H9 (cell line): ENCODE data around the gene EMC8. TPM values are rescaled to one million over a fixed set of nuclear protein-coding genes. Genes with fewer than 3 reads are reported as not detected.

Experiments
- DNase-seq: peaks from one replicate; pipeline ENCODE4 v3.0.0-alpha.2; 2017
- H2AFZ ChIP-seq: one replicate; pipeline ENCODE4 v1.6.1; 2013; ENCODE audit warnings: mild to moderate bottlenecking, low read length, control low read depth, moderate library complexity
- H2AK5ac ChIP-seq: 2 replicates; pipeline ENCODE4 v1.6.1; 2013; ENCODE audit warnings: low read length, control low read depth, mixed read lengths; ENCODE audit not compliant: insufficient read length
- H2BK120ac ChIP-seq: one replicate; pipeline ENCODE4 v1.6.1; 2013; ENCODE audit warnings: low read depth, mild to moderate bottlenecking, low read length, control low read depth, inconsistent platforms; ENCODE audit not compliant: poor library complexity, severe bottlenecking
- H2BK12ac ChIP-seq: 2 replicates; pipeline ENCODE4 v1.6.1; 2013; ENCODE audit warnings: low read length, control low read depth, mixed read lengths, low read depth; ENCODE audit not compliant: insufficient read length
- H2BK15ac ChIP-seq: 2 replicates; pipeline ENCODE4 v1.6.1; 2013; ENCODE audit warnings: low read depth, low read length, control low read depth
- H2BK20ac ChIP-seq: one replicate; pipeline ENCODE4 v1.6.1; 2013; ENCODE audit warnings: low read depth, mild to moderate bottlenecking, low read length, control low read depth, inconsistent platforms; ENCODE audit not compliant: poor library complexity, severe bottlenecking
- H2BK5ac ChIP-seq: 2 replicates; pipeline ENCODE4 v1.6.1; 2013; ENCODE audit warnings: low read length, control low read depth, mixed read lengths; ENCODE audit not compliant: insufficient read length
- H3K14ac ChIP-seq: 2 replicates; pipeline ENCODE4 v1.6.1; 2013; ENCODE audit warnings: low read length, control low read depth; ENCODE audit not compliant: insufficient read depth
- H3K18ac ChIP-seq: 2 replicates; pipeline ENCODE4 v1.6.1; 2013; ENCODE audit warnings: low read depth, mild to moderate bottlenecking, mixed read lengths, low read length, control low read depth; ENCODE audit not compliant: insufficient read length
- H3K23ac ChIP-seq: 2 replicates; pipeline ENCODE4 v1.6.1; 2013; ENCODE audit warnings: low read length, control low read depth, mixed read lengths, low read depth; ENCODE audit not compliant: insufficient read length
- H3K23me2 ChIP-seq: 2 replicates; pipeline ENCODE4 v1.6.1; 2013; ENCODE audit warnings: low read depth, mild to moderate bottlenecking, mixed read lengths, low read length, control low read depth; ENCODE audit not compliant: insufficient read length, poor library complexity, severe bottlenecking
- H3K27ac ChIP-seq: 2 replicates; pipeline ENCODE4 v1.5.1; 2013; ENCODE audit warnings: low read length, control low read depth, mixed read lengths, low read depth; ENCODE audit not compliant: insufficient read length
- H3K27me3 ChIP-seq: 2 replicates; pipeline ENCODE4 v1.6.1; 2013; ENCODE audit warnings: low read length, control low read depth, inconsistent platforms; ENCODE audit not compliant: insufficient read depth
- H3K4ac ChIP-seq: 2 replicates; pipeline ENCODE4 v1.6.1; 2013; ENCODE audit warnings: low read depth, mild to moderate bottlenecking, control low read depth, inconsistent platforms, low read length, moderate library complexity
- H3K4me1 ChIP-seq: 2 replicates; pipeline ENCODE4 v1.6.1; 2013; ENCODE audit warnings: low read length, control low read depth, inconsistent platforms; ENCODE audit not compliant: insufficient read depth
- H3K4me2 ChIP-seq: 2 replicates; pipeline ENCODE4 v1.6.1; 2013; ENCODE audit warnings: low read length, control low read depth, mixed read lengths; ENCODE audit not compliant: insufficient read length, insufficient read depth
- H3K56ac ChIP-seq: 2 replicates; pipeline ENCODE4 v1.6.1; 2013; ENCODE audit warnings: low read depth, mild to moderate bottlenecking, mixed read lengths, low read length, control low read depth; ENCODE audit not compliant: insufficient read length
- H3K79me1 ChIP-seq: 2 replicates; pipeline ENCODE4 v1.6.1; 2013; ENCODE audit warnings: low read depth, mild to moderate bottlenecking, moderate library complexity, low read length, control low read depth, inconsistent platforms; ENCODE audit not compliant: insufficient read depth, poor library complexity, severe bottlenecking
- H3K79me2 ChIP-seq: 2 replicates; pipeline ENCODE4 v1.6.1; 2013; ENCODE audit warnings: low read length, control low read depth, inconsistent platforms; ENCODE audit not compliant: insufficient read depth
- H3K9ac ChIP-seq: 2 replicates; pipeline ENCODE4 v1.6.1; 2013; ENCODE audit warnings: low read length, control low read depth, mixed read lengths; ENCODE audit not compliant: insufficient read length; ENCODE audit errors: extremely low read depth
- H3K9me3 ChIP-seq: one replicate; pipeline ENCODE4 v1.6.1; 2013; ENCODE audit warnings: low read depth, low read length, inconsistent platforms; ENCODE audit not compliant: control insufficient read depth
- H3T11ph ChIP-seq: one replicate; pipeline ENCODE4 v1.6.1; 2013; ENCODE audit warnings: mild to moderate bottlenecking, low read length, control low read depth, inconsistent platforms
- H4K20me1 ChIP-seq: one replicate; pipeline ENCODE4 v1.6.1; 2013; ENCODE audit not compliant: control insufficient read depth, insufficient read length, insufficient read depth
- H4K5ac ChIP-seq: 2 replicates; pipeline ENCODE4 v1.6.1; 2013; ENCODE audit warnings: low read depth, mild to moderate bottlenecking, mixed read lengths, low read length, control low read depth; ENCODE audit not compliant: insufficient read length
- H4K8ac ChIP-seq: replicated peaks from 2 replicates; pipeline ENCODE4 v1.6.1; 2013; ENCODE audit warnings: low read length, control low read depth, mixed read lengths, low read depth; ENCODE audit not compliant: insufficient read length
- H4K91ac ChIP-seq: 2 replicates; pipeline ENCODE4 v1.6.1; 2013; ENCODE audit warnings: low read depth, mild to moderate bottlenecking, moderate library complexity, mixed read lengths, low read length, control low read depth; ENCODE audit not compliant: insufficient read length
- H3K27ac Mint-ChIP-seq, 3 experiments: 2 replicates in 2 of 3; 3 replicates in 1 of 3; pipeline ENCODE4 v1.8.0; 2020 to 2021; ENCODE audit warnings: mixed read lengths in 3 of 3, mild to moderate bottlenecking in 1 of 3, moderate library complexity in 1 of 3
- H3K27me3 Mint-ChIP-seq: 2 replicates; pipeline ENCODE4 v1.8.0; 2021; ENCODE audit warnings: low read depth, mild to moderate bottlenecking, moderate library complexity, mixed read lengths
- H3K36me3 Mint-ChIP-seq, 3 experiments: 2 replicates in 2 of 3; 3 replicates in 1 of 3; pipeline ENCODE4 v1.8.0; 2020 to 2021; ENCODE audit warnings: low read depth in 3 of 3, mixed read lengths in 3 of 3; ENCODE audit not compliant: insufficient read depth in 1 of 3
- H3K4me1 Mint-ChIP-seq, 2 experiments: 2 replicates each; pipeline ENCODE4 v1.8.0; 2020; ENCODE audit warnings: mixed read lengths in 2 of 2
- H3K4me3 Mint-ChIP-seq, 2 experiments: 2 replicates in 1 of 2; 3 replicates in 1 of 2; pipeline ENCODE4 v1.8.0; 2020 to 2021; ENCODE audit warnings: mild to moderate bottlenecking in 2 of 2, mixed read lengths in 2 of 2, moderate library complexity in 1 of 2
- H3K9me3 Mint-ChIP-seq, 2 experiments: 2 replicates in 1 of 2; 3 replicates in 1 of 2; pipeline ENCODE4 v1.8.0; 2020; ENCODE audit warnings: mild to moderate bottlenecking in 2 of 2, mixed read lengths in 2 of 2, moderate library complexity in 1 of 2
- CTCF ChIP-seq: fragments of 200-600 bp; sonication (generic); conservative IDR thresholded peaks from 3 replicates; pipeline ENCODE4 v1.8.0; 2021; ENCODE audit warnings: antibody characterized with exemption, mild to moderate bottlenecking
- WGBS: extraction: QIAGEN DNeasy Blood & Tissue Kit; methylation state at CpG from one replicate; pipeline ENCODE4 v1.1.7; 2013; ENCODE audit warnings: missing lambda C conversion rate, low lambda C conversion rate, mixed read lengths; ENCODE audit not compliant: insufficient read length; ENCODE audit errors: extremely low coverage; 5-methylcytosine and 5-hydroxymethylcytosine counted together
- total RNA-seq: library from RNA; stranded (reverse); gene quantifications from 2 replicates; pipeline ENCODE4 v1.2.1, GENCODE V29; 2021

EMC8 gene
- total RNA-seq, 1 experiment from 2014 or later = 52.3 TPM

GRCh38 chr16:85833219-85833920, 34.0 kb upstream of the EMC8 start:
- Mint-ChIP-seq H3K27me3 (peaks cover 35% of the 10 kb centered on the region), H3K4me1 (peaks cover 0 to 7% of the 10 kb centered on the region in 2 experiments; a peak in 2 of 4 replicates), H3K9me3 (peaks cover 11 to 23% of the 10 kb centered on the region in 2 experiments), H3K4me3 (peak overlapping the region in 1 of 2 experiments; percentile 56; a peak in 1 of 5 replicates), H3K27ac (no peak overlapping the region), H3K36me3 (peaks cover 2 to 10% (median 2%) of the 10 kb centered on the region in 3 experiments; a peak in 4 of 7 replicates)
- Histone ChIP-seq H3K14ac (no peak overlapping the region), H2BK20ac (no peak overlapping the region), H3K56ac (no peak overlapping the region), H4K20me1 (no peaks in the 10 kb centered on the region), H4K8ac (no peak overlapping the region), H3K18ac (no peak overlapping the region), H3K23ac (no peak overlapping the region), H2BK5ac (no peak overlapping the region), H2AK5ac (no peak overlapping the region), H3K79me1 (no peaks in the 10 kb centered on the region), H3K9me3 (no peaks in the 10 kb centered on the region), H2BK15ac (no peak overlapping the region), H4K91ac (no peak overlapping the region), H3K4me1 (no peaks in the 10 kb centered on the region), H3K9ac (no peak overlapping the region), H3K4me2 (no peak overlapping the region), H3K79me2 (no peaks in the 10 kb centered on the region), H3K4ac (no peak overlapping the region), H2BK120ac (no peak overlapping the region), H2BK12ac (no peak overlapping the region), H3K23me2 (no peaks in the 10 kb centered on the region), H3K27me3 (no peaks in the 10 kb centered on the region), H4K5ac (no peak overlapping the region), H2AFZ (no peak overlapping the region), H3T11ph (no peak overlapping the region), H3K27ac (no peak overlapping the region)
- no CpG with 5 or more reads among the region's 22 CpGs for WGBS
- no peak for DNase-seq
- no peak for TF ChIP-seq CTCF
